ENCODE measurements around the gene TRAF7.
"Not testable (repeated sequence)": the region's sequence is repeated elsewhere in the genome, so short reads cannot be mapped to it uniquely, and the experiment has no call there.

- TF ChIP-seq CTCF (conservative IDR thresholded peaks at IDR 0.05; ENCODE audit: low read length); EZH2phosphoT487 (IDR thresholded peaks at IDR 0.05; ENCODE audit: borderline replicate concordance): not testable (repeated sequence)
These were observed 20.5 kb upstream of the TRAF7 start for GRCh38 chr16:2135071-2135470.
